ENCODE measurements around the gene EVL. TPM values are rescaled to one million over a fixed set of nuclear protein-coding genes. Genes with fewer than 3 reads are reported as not detected.

Gene EVL
- total and polyA plus RNA-seq, 2 of the 8 experiments (the other 6 are each of a cell fraction or from before 2014, with no cell fraction given): 30.7 to 64.6 TPM

DNA sequence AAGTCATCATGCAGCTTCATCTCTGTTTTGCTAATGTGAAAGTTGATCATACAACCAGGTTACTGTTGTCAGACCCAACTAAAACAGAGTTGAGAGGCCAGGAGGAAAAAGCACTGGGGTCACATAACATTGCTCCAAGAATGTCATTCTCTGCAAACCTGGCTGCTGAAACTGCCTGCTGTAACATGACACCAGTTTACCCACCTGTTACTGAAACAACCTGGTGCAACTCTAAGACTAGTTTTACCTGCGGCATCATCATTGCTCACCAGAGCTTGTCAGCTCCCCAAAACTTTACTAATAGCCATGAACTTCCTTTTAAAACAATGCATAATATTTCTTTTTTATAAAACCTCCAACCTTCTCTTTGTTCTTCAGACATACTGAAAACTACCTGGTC, 124.9 kb downstream of the EVL start (continued):
- TF ChIP-seq KDM5A (IDR thresholded peaks at IDR 0.05; ENCODE audit: low read length) (no peak), NANOG (IDR thresholded peaks at IDR 0.05; ENCODE audit: insufficient read depth, low read depth, low read length, poor library complexity, severe bottlenecking) (no peak), NRF1 (IDR thresholded peaks at IDR 0.05; ENCODE audit: low read depth, low read length) (no peak), TBP (IDR thresholded peaks at IDR 0.05; ENCODE audit: low read depth, low read length) (no peak), CREB1 (IDR thresholded peaks at IDR 0.05) (no peak), HDAC2 (IDR thresholded peaks at IDR 0.05; ENCODE audit: borderline replicate concordance in 1 of 2, low read depth in 2 of 2, low read length in 2 of 2) (no peak), TCF12 (IDR thresholded peaks at IDR 0.05; ENCODE audit: low read depth, low read length) (no peak), EP300 (IDR thresholded peaks at IDR 0.05; ENCODE audit: borderline replicate concordance in 1 of 2, low read depth in 2 of 2, low read length in 2 of 2) (no peak)

All from H1 (cell line).